Lower leg skin (tissue), 3 donors: ENCODE data around the gene FAM20A.

Experiments
- POLR2A ChIP-seq, 2 donors: fragments of 450-650 bp; IDR thresholded peaks; one replicate each; pipeline ENCODE4 v1.6.1; 2016 to 2017; ENCODE audit warnings: antibody characterized with exemption in 2 of 2, mild to moderate bottlenecking in 1 of 2, moderate library complexity in 1 of 2
- TF ChIP-seq, protein P1 (sequence below), 3 donors: fragments of 450-650 bp; IDR thresholded peaks; one replicate each; pipeline ENCODE4 v1.5.1; 2016; ENCODE audit warnings: antibody characterized with exemption in 3 of 3, mild to moderate bottlenecking in 3 of 3, moderate library complexity in 2 of 3

DNA sequence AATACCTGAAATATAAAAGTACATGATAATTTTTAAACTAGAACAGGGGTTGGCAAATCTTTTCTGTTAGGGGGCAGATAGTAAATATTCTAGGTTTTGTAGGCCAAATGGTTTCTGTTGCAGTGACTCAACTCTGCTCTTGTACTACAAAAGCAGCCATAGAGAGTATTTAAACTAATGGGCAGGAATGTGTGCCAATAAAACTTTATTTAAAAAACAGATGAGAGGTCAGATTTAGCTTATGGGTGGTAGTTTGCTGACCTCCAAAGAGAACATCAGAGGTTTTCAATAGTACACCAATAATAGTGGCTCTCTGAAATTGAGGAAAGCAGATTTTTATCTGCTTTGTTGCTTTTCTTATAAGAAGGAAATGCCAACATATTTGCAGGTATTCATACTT lies 15.2 kb upstream of the FAM20A start:
- no peak for TF ChIP-seq POLR2A (IDR thresholded peaks at IDR 0.05)
- TF ChIP-seq, protein P1, sequence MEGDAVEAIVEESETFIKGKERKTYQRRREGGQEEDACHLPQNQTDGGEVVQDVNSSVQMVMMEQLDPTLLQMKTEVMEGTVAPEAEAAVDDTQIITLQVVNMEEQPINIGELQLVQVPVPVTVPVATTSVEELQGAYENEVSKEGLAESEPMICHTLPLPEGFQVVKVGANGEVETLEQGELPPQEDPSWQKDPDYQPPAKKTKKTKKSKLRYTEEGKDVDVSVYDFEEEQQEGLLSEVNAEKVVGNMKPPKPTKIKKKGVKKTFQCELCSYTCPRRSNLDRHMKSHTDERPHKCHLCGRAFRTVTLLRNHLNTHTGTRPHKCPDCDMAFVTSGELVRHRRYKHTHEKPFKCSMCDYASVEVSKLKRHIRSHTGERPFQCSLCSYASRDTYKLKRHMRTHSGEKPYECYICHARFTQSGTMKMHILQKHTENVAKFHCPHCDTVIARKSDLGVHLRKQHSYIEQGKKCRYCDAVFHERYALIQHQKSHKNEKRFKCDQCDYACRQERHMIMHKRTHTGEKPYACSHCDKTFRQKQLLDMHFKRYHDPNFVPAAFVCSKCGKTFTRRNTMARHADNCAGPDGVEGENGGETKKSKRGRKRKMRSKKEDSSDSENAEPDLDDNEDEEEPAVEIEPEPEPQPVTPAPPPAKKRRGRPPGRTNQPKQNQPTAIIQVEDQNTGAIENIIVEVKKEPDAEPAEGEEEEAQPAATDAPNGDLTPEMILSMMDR (IDR thresholded peaks at IDR 0.05) = no peak
